Vagina (tissue), 2 donors: ENCODE results near the gene CCDC87. TPM values are rescaled to one million over a fixed set of nuclear protein-coding genes. Genes with fewer than 3 reads are reported as not detected.
"Not testable (repeated sequence)": the region's sequence is repeated elsewhere in the genome, so short reads cannot be mapped to it uniquely, and the experiment has no call there.

Source experiments
- DNase-seq, 2 donors: peaks; one replicate each; pipeline ENCODE4 v3.0.0-alpha.2; 2017; ENCODE audit errors: extremely low spot score in 2 of 2
- H3K27ac ChIP-seq: fragments of 200-600 bp; sonication (generic); one replicate; pipeline ENCODE4 v1.5.1; 2019
- H3K27me3 ChIP-seq: fragments of 200-600 bp; sonication (generic); one replicate; pipeline ENCODE4 v1.5.1; 2019
- H3K36me3 ChIP-seq, 2 donors: fragments of 200-600 bp; sonication (generic); one replicate each; pipeline ENCODE4 v1.5.1; 2017 to 2019
- H3K4me1 ChIP-seq: fragments of 200-600 bp; sonication (generic); one replicate; pipeline ENCODE4 v1.5.1; 2019
- H3K4me3 ChIP-seq, 2 donors: fragments of 200-600 bp; sonication (generic); 1 replicate in 1 of 2; 2 replicates in 1 of 2; pipeline ENCODE4 v1.5.1; 2016 to 2019
- H3K9me3 ChIP-seq: fragments of 200-600 bp; sonication (generic); one replicate; pipeline ENCODE4 v1.5.1; 2019
- POLR2A ChIP-seq, 2 donors: fragments of 450-650 bp; IDR thresholded peaks; one replicate each; pipeline ENCODE4 v1.6.1; 2017; ENCODE audit warnings: antibody characterized with exemption in 2 of 2, mild to moderate bottlenecking in 2 of 2, moderate library complexity in 2 of 2
- POLR2AphosphoS5 ChIP-seq, 2 donors: sonication (generic); formaldehyde crosslinking; IDR thresholded peaks; one replicate each; pipeline ENCODE4 v1.9.0; 2017; ENCODE audit warnings: antibody characterized with exemption in 2 of 2, mild to moderate bottlenecking in 2 of 2, low read depth in 1 of 2; ENCODE audit not compliant: insufficient read depth in 1 of 2
- intact Hi-C: fragments of 100-400 bp; cut with DNase I; formaldehyde crosslinking; loops from one replicate; pipeline ENCODE4 v1.15.1; 2023
- small RNA-seq: library from RNA; depleted of rRNA; stranded (forward); fragments of <200 nt; gene quantifications from one replicate; pipeline ENCODE3, GENCODE V24; 2016
- total RNA-seq: library from RNA; depleted of rRNA; stranded (reverse); fragments of >200 nt; gene quantifications from one replicate; pipeline ENCODE4 v1.2.3, GENCODE V29; 2016
- TF ChIP-seq, protein P1 (sequence below), 3 experiments: fragments of 450-650 bp in 2 of 3; fragments of 200-600 bp in 1 of 3; sonication (generic) in 1 of 3; IDR thresholded peaks; one replicate each; pipeline ENCODE4 v1.5.1; 2017 to 2019; ENCODE audit warnings: antibody characterized with exemption in 3 of 3, mild to moderate bottlenecking in 2 of 3, moderate library complexity in 2 of 3

CCDC87 gene
- total RNA-seq, 1 donor from 2014 or later, result 0.74 TPM

DNA sequence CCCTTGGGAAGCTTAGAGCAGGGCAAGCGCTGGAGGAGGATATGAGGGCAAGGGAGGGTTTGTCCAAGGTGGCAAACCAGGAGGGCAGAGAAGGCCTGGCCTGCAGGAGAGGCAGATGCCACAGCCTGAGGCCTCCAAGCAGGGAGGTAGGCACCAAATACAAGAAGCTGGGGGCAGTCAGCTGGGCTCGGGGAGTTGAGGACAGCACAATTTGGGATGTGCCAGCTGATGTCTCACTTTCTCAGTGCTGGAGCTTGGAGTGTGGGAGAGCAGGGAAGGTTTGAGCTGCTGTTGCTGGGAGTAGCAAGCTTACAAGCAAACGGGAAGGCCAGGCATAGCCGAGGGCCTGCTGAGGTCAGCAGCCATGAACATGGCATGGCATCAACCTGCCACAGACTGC is 51.0 kb downstream of the CCDC87 start:
- Histone ChIP-seq H3K27me3 (no peaks in the 10 kb centered on the region), H3K4me3 (no peak overlapping the region), H3K9me3 (no peaks in the 10 kb centered on the region), H3K27ac (no peak overlapping the region), H3K4me1 (peaks cover 39% of the 10 kb centered on the region), H3K36me3 (peaks cover 0 to 24% of the 10 kb centered on the region in 2 donors)
- intact Hi-C loops, result no loop called here
- no peak for DNase-seq
- no peak for TF ChIP-seq POLR2A (IDR thresholded peaks at IDR 0.05)
- no peak for TF ChIP-seq POLR2AphosphoS5 (IDR thresholded peaks at IDR 0.05; ENCODE audit: insufficient read depth in 1 of 2, low read depth in 1 of 2)
- TF ChIP-seq, protein P1, sequence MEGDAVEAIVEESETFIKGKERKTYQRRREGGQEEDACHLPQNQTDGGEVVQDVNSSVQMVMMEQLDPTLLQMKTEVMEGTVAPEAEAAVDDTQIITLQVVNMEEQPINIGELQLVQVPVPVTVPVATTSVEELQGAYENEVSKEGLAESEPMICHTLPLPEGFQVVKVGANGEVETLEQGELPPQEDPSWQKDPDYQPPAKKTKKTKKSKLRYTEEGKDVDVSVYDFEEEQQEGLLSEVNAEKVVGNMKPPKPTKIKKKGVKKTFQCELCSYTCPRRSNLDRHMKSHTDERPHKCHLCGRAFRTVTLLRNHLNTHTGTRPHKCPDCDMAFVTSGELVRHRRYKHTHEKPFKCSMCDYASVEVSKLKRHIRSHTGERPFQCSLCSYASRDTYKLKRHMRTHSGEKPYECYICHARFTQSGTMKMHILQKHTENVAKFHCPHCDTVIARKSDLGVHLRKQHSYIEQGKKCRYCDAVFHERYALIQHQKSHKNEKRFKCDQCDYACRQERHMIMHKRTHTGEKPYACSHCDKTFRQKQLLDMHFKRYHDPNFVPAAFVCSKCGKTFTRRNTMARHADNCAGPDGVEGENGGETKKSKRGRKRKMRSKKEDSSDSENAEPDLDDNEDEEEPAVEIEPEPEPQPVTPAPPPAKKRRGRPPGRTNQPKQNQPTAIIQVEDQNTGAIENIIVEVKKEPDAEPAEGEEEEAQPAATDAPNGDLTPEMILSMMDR (IDR thresholded peaks at IDR 0.05), result no peak

- peaks cover 32% of the 10 kb centered on the region for H3K4me1 ChIP-seq
- H3K27me3 ChIP-seq, H3K27ac ChIP-seq, DNase-seq, H3K4me3 ChIP-seq, H3K9me3 ChIP-seq, intact Hi-C loops: not testable (repeated sequence)
- peaks cover 0 to 24% of the 10 kb centered on the region in 2 donors for H3K36me3 ChIP-seq
Measured at GRCh38 chr11:66540598-66540997, 52.3 kb downstream of the CCDC87 start.

Small RNAs within 50 kb of the gene (small RNA-seq; reads per million reads assigned to genes)
- gene RNU4-39P, result not detected

Other genes with a start within 250 kb of the CCDC87 start
- gene BRMS1, start 248.0 kb downstream of the CCDC87 start, total RNA-seq, result 37.1 TPM
- 25.0 TPM for gene B4GAT1, start 245.4 kb downstream of the CCDC87 start, total RNA-seq
- 4.2 TPM for gene SLC29A2, start 221.3 kb downstream of the CCDC87 start, total RNA-seq
- not detected for gene NPAS4, start 172.0 kb downstream of the CCDC87 start, total RNA-seq
- gene MRPL11, start 154.2 kb downstream of the CCDC87 start, total RNA-seq, result 49.4 TPM
- gene PELI3, start 126.2 kb downstream of the CCDC87 start, total RNA-seq, result 21.6 TPM
- gene DPP3, start 112.6 kb downstream of the CCDC87 start, total RNA-seq, result 10.8 TPM
- gene BBS1, start 82.4 kb downstream of the CCDC87 start, total RNA-seq, result 53.8 TPM
- 16.5 TPM for gene ZDHHC24, start 47.0 kb downstream of the CCDC87 start, total RNA-seq
- gene ACTN3, start 46.2 kb downstream of the CCDC87 start, total RNA-seq, result not detected
- gene CTSF, start 24.5 kb downstream of the CCDC87 start, total RNA-seq, result 85.7 TPM
- gene CCS, start 122 bp upstream of the CCDC87 start, total RNA-seq, result 42.5 TPM
- 34.9 TPM for gene RBM14, start 23.6 kb upstream of the CCDC87 start, total RNA-seq
- 61.1 TPM for gene RBM4, start 45.6 kb upstream of the CCDC87 start, total RNA-seq
- gene RBM4B, start 84.8 kb upstream of the CCDC87 start, total RNA-seq, result 17.4 TPM
- gene SPTBN2, start 136.2 kb upstream of the CCDC87 start, total RNA-seq, result 117 TPM